Osteoblast (primary cell): ENCODE data around the gene PPP1R36. TPM values are rescaled to one million over a fixed set of nuclear protein-coding genes. Genes with fewer than 3 reads are reported as not detected.

Source experiments
- DNase-seq: peaks from one replicate; pipeline ENCODE4 v3.0.0; 2011; ENCODE audit warnings: low spot score, mixed read lengths; ENCODE audit not compliant: insufficient read length; ENCODE audit errors: missing footprints
- H2AFZ ChIP-seq: 2 replicates; pipeline ENCODE4 v1.6.0; 2011; ENCODE audit warnings: mild to moderate bottlenecking, low read length
- H3K27ac ChIP-seq: 2 replicates; pipeline ENCODE4 v1.5.1; 2011; ENCODE audit warnings: mild to moderate bottlenecking, low read depth, low read length, moderate library complexity
- H3K27me3 ChIP-seq: 2 replicates; pipeline ENCODE4 v1.6.0; 2012; ENCODE audit warnings: mild to moderate bottlenecking, control low read depth, inconsistent platforms, low read length, moderate library complexity; ENCODE audit not compliant: insufficient read depth
- H3K36me3 ChIP-seq: 2 replicates; pipeline ENCODE4 v1.5.1; 2011; ENCODE audit warnings: mild to moderate bottlenecking, low read length, control low read depth, moderate library complexity; ENCODE audit not compliant: insufficient read depth
- H3K4me1 ChIP-seq: 2 replicates; pipeline ENCODE4 v1.5.1; 2011; ENCODE audit warnings: mild to moderate bottlenecking, low read length, control low read depth, moderate library complexity; ENCODE audit not compliant: insufficient read depth
- H3K4me2 ChIP-seq: 2 replicates; pipeline ENCODE4 v1.6.0; 2011; ENCODE audit warnings: mild to moderate bottlenecking, low read length; ENCODE audit not compliant: insufficient read depth
- H3K4me3 ChIP-seq: fragments of 200-600 bp; sonication (generic); 3 replicates; pipeline ENCODE4 v1.5.1; 2012; ENCODE audit warnings: mild to moderate bottlenecking, low read length, inconsistent platforms; ENCODE audit not compliant: insufficient read depth
- H3K79me2 ChIP-seq: 2 replicates; pipeline ENCODE4 v1.6.0; 2012; ENCODE audit warnings: mild to moderate bottlenecking, low read length, control low read depth, inconsistent platforms; ENCODE audit not compliant: insufficient read depth
- H3K9me3 ChIP-seq: 2 replicates; pipeline ENCODE4 v1.5.1; 2011; ENCODE audit warnings: low read depth, low read length, control low read depth
- H4K20me1 ChIP-seq: 2 replicates; pipeline ENCODE4 v1.6.0; 2012; ENCODE audit warnings: mild to moderate bottlenecking, low read length, control low read depth; ENCODE audit not compliant: insufficient read depth
- CTCF ChIP-seq: IDR thresholded peaks from 2 replicates; pipeline ENCODE4 v1.5.1; 2011; ENCODE audit warnings: mild to moderate bottlenecking, low read depth, low read length, moderate library complexity; ENCODE audit errors: extremely low read depth
- total RNA-seq: library from RNA; depleted of rRNA; stranded (reverse); fragments of >200 nt; gene quantifications from 2 replicates; pipeline ENCODE4 v1.2.3, GENCODE V29; 2012

Gene PPP1R36
- total RNA-seq, 1 donor, result 1.1 TPM

GRCh38 chr14:64574371-64575107, 24.8 kb downstream of the PPP1R36 start:
- no peaks in the 10 kb centered on the region for H4K20me1 ChIP-seq
- H3K4me1 ChIP-seq, result peaks cover 5% of the 10 kb centered on the region
- H3K36me3 ChIP-seq, result no peaks in the 10 kb centered on the region
- no peak overlapping the region for H3K4me3 ChIP-seq
- no peak overlapping the region for H3K27ac ChIP-seq
- H3K27me3 ChIP-seq, result no peaks in the 10 kb centered on the region
- no peak overlapping the region for H3K4me2 ChIP-seq
- no peak overlapping the region for H2AFZ ChIP-seq
- TF ChIP-seq CTCF, result no peak
- DNase-seq, result no peak
- no peaks in the 10 kb centered on the region for H3K79me2 ChIP-seq
- H3K9me3 ChIP-seq, result no peaks in the 10 kb centered on the region

DNA sequence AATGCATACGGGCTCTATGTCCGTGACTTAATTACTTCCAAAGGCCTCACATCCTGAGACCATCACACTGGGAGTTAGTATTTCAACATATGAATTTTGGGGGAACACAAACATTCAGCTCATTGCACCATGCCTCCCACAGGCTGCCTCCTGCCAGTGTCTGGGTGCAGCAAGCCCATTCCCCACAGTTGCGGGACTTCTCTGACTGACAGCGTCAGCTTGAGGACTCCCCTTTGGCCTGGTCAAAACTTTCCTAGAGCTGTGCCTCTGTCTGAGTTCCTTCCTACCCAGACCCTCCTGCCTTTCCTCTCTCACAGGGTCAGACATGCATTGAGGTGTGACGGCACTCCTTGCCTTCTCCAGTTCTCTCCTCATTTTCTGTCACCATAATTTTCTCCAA, 27.4 kb downstream of the PPP1R36 start:
- DNase-seq, result no peak
- Histone ChIP-seq H3K27ac (no peak overlapping the region), H3K4me3 (no peak overlapping the region), H3K36me3 (no peaks in the 10 kb centered on the region), H3K9me3 (no peaks in the 10 kb centered on the region), H2AFZ (no peak overlapping the region), H4K20me1 (no peaks in the 10 kb centered on the region), H3K4me1 (no peaks in the 10 kb centered on the region), H3K27me3 (no peaks in the 10 kb centered on the region), H3K79me2 (no peaks in the 10 kb centered on the region), H3K4me2 (no peak overlapping the region)
- no peak for TF ChIP-seq CTCF

- Histone ChIP-seq H3K79me2 (no peaks in the 10 kb centered on the region), H3K4me2 (no peak overlapping the region), H3K36me3 (no peaks in the 10 kb centered on the region), H2AFZ (no peak overlapping the region), H3K27me3 (no peaks in the 10 kb centered on the region), H4K20me1 (no peaks in the 10 kb centered on the region), H3K9me3 (no peaks in the 10 kb centered on the region), H3K4me1 (no peaks in the 10 kb centered on the region), H3K4me3 (no peak overlapping the region), H3K27ac (no peak overlapping the region)
- DNase-seq, result no peak
- no peak for TF ChIP-seq CTCF
Measured at GRCh38 chr14:64580467-64580866, 30.7 kb downstream of the PPP1R36 start.

- Histone ChIP-seq H3K4me1 (no peaks in the 10 kb centered on the region), H3K36me3 (no peaks in the 10 kb centered on the region), H2AFZ (no peak overlapping the region), H4K20me1 (no peaks in the 10 kb centered on the region), H3K4me3 (no peak overlapping the region), H3K4me2 (no peak overlapping the region), H3K9me3 (no peaks in the 10 kb centered on the region), H3K27me3 (no peaks in the 10 kb centered on the region), H3K79me2 (no peaks in the 10 kb centered on the region), H3K27ac (no peak overlapping the region)
- TF ChIP-seq CTCF, result no peak
- DNase-seq, result no peak
Measured at GRCh38 chr14:64581363-64581762, 31.6 kb downstream of the PPP1R36 start.
